NT2/D1 (cell line): ENCODE measurements around the gene TAC4.

Experiments used
- DNase-seq: peaks from one replicate; pipeline ENCODE4 v3.0.0-alpha.2; 2011; ENCODE audit warnings: low read depth, low spot score
- H3K27me3 ChIP-seq: 2 replicates; pipeline ENCODE4 v1.6.0; 2011; ENCODE audit warnings: mild to moderate bottlenecking; ENCODE audit not compliant: insufficient read length, insufficient read depth
- H3K36me3 ChIP-seq: 2 replicates; pipeline ENCODE4 v1.6.1; 2011; ENCODE audit warnings: mild to moderate bottlenecking, low read length, mixed read lengths; ENCODE audit not compliant: insufficient read depth, insufficient read length
- H3K4me1 ChIP-seq: 2 replicates; pipeline ENCODE4 v1.5.1; 2011; ENCODE audit not compliant: insufficient read depth, insufficient read length
- H3K4me3 ChIP-seq: 2 replicates; pipeline ENCODE4 v1.5.1; 2011; ENCODE audit warnings: low read depth; ENCODE audit not compliant: insufficient read length
- H3K9ac ChIP-seq: 2 replicates; pipeline ENCODE4 v1.6.0; 2011; ENCODE audit warnings: low read depth; ENCODE audit not compliant: insufficient read length
- H3K9me3 ChIP-seq: 2 replicates; pipeline ENCODE4 v1.5.1; 2011; ENCODE audit warnings: mild to moderate bottlenecking, low read length; ENCODE audit not compliant: insufficient read depth
- SUZ12 ChIP-seq: IDR thresholded peaks from 2 replicates; pipeline ENCODE4 v1.6.1; 2011; ENCODE audit not compliant: insufficient read length, insufficient read depth; ENCODE audit errors: extremely low read depth
- YY1 ChIP-seq: IDR thresholded peaks from 2 replicates; pipeline ENCODE4 v1.6.1; 2011; ENCODE audit not compliant: insufficient read length, insufficient read depth
- ZNF274 ChIP-seq: IDR thresholded peaks from 2 replicates; pipeline ENCODE4 v1.6.1; 2011; ENCODE audit warnings: mild to moderate bottlenecking, low read depth, low read length

Gene TAC4

GRCh38 chr17:49798738-49799137 is 49.1 kb downstream of the TAC4 start:
- Histone ChIP-seq H3K36me3 (peaks cover 78% of the 10 kb centered on the region), H3K4me1 (no peaks in the 10 kb centered on the region), H3K4me3 (no peak overlapping the region), H3K9ac (no peak overlapping the region), H3K27me3 (no peaks in the 10 kb centered on the region), H3K9me3 (no peaks in the 10 kb centered on the region)
- no peak for DNase-seq
- TF ChIP-seq YY1 (no peak), SUZ12 (no peak), ZNF274 (no peak)

GRCh38 chr17:49798182-49798581 is 49.7 kb downstream of the TAC4 start:
- no peaks in the 10 kb centered on the region for H3K27me3 ChIP-seq
- no peaks in the 10 kb centered on the region for H3K9me3 ChIP-seq
- TF ChIP-seq SUZ12 (no peak), ZNF274 (no peak), YY1 (no peak)
- no peak overlapping the region for H3K4me3 ChIP-seq
- no peak for DNase-seq
- peaks cover 84% of the 10 kb centered on the region for H3K36me3 ChIP-seq
- H3K4me1 ChIP-seq = no peaks in the 10 kb centered on the region
- H3K9ac ChIP-seq = no peak overlapping the region

- H3K9ac ChIP-seq = no peak overlapping the region
- TF ChIP-seq SUZ12 (no peak), YY1 (no peak), ZNF274 (no peak)
- DNase-seq = no peak
- H3K9me3 ChIP-seq = no peaks in the 10 kb centered on the region
- no peaks in the 10 kb centered on the region for H3K27me3 ChIP-seq
- no peak overlapping the region for H3K4me3 ChIP-seq
- H3K36me3 ChIP-seq = peaks cover 76% of the 10 kb centered on the region
- H3K4me1 ChIP-seq = no peaks in the 10 kb centered on the region
Measured at GRCh38 chr17:49795372-49795771, 52.5 kb downstream of the TAC4 start.

GRCh38 chr17:49793309-49793708 is 54.6 kb downstream of the TAC4 start:
- Histone ChIP-seq H3K9ac (no peak overlapping the region), H3K4me1 (no peaks in the 10 kb centered on the region), H3K27me3 (no peaks in the 10 kb centered on the region), H3K4me3 (no peak overlapping the region), H3K9me3 (no peaks in the 10 kb centered on the region), H3K36me3 (peaks cover 69% of the 10 kb centered on the region)
- TF ChIP-seq ZNF274 = no peak
- no peak for TF ChIP-seq YY1
- DNase-seq = no peak

GRCh38 chr17:49789243-49789578 is 58.7 kb downstream of the TAC4 start:
- Histone ChIP-seq H3K9me3 (no peaks in the 10 kb centered on the region), H3K36me3 (peaks cover 34% of the 10 kb centered on the region), H3K27me3 (no peaks in the 10 kb centered on the region), H3K9ac (no peak overlapping the region), H3K4me1 (no peaks in the 10 kb centered on the region), H3K4me3 (peak overlapping the region; percentile 100)
- no peak for DNase-seq
- TF ChIP-seq YY1 (no peak), ZNF274 (no peak), SUZ12 (no peak)

GRCh38 chr17:49788478-49789242 is 59.2 kb downstream of the TAC4 start, which contains the start of gene KAT7:
TSS of gene KAT7 (plus strand) at chr17:49788681. CDS start at chr17:49788835, 154 bp downstream.
- peak; percentile 94 for DNase-seq
- H3K4me1 ChIP-seq = no peaks in the 10 kb centered on the region

More at GRCh38 chr17:49788478-49789242, 59.2 kb downstream of the TAC4 start, which contains the start of gene KAT7:
- H3K9me3 ChIP-seq = no peaks in the 10 kb centered on the region
- TF ChIP-seq ZNF274 (no peak), SUZ12 (no peak), YY1 (peak; percentile 99)
- H3K9ac ChIP-seq = peak within 1 kb of the TSS; percentile 100
- H3K36me3 ChIP-seq = peaks cover 32% of the 10 kb centered on the region
- H3K27me3 ChIP-seq = no peaks in the 10 kb centered on the region
- H3K4me3 ChIP-seq = peak within 1 kb of the TSS; percentile 100
